H1 (cell line): ENCODE measurements around the gene ADAM22. TPM values are rescaled to one million over a fixed set of nuclear protein-coding genes. Genes with fewer than 3 reads are reported as not detected.

ENCODE experiments used
- KDM5A ChIP-seq: fragments of 200-600 bp; IDR thresholded peaks from 2 replicates; pipeline ENCODE4 v1.7.1; 2012; ENCODE audit warnings: mild to moderate bottlenecking, low read length, inconsistent platforms, mixed read lengths
- polyA plus RNA-seq, 7 experiments: library from polyadenylated mRNA; depleted of rRNA in 3 of 7; stranded (reverse) in 5 of 7; unstranded in 2 of 7; fragments of >200 nt in 5 of 7; fragments of 200-250 nt in 2 of 7; gene quantifications; 1 replicate in 5 of 7; 2 replicates in 1 of 7; 4 replicates in 1 of 7; pipeline versions ENCODE4 v1.2.1 to v1.2.3, GENCODE V29; 2011 to 2013; ENCODE audit warnings: missing spikeins in 2 of 7, mixed read lengths in 2 of 7
- total RNA-seq: library from RNA; stranded (reverse); fragmentation: NEBNext Ultra II Directional; extraction: Animal tissue kit (Norgen Biotek cat#: 25700); gene quantifications from 2 replicates; pipeline ENCODE4 v1.2.1, GENCODE V29; 2021

Gene ADAM22
- total and polyA plus RNA-seq, 2 of the 8 experiments (the other 6 are each of a cell fraction or from before 2014, with no cell fraction given) = 4.6 to 21.4 TPM

DNA sequence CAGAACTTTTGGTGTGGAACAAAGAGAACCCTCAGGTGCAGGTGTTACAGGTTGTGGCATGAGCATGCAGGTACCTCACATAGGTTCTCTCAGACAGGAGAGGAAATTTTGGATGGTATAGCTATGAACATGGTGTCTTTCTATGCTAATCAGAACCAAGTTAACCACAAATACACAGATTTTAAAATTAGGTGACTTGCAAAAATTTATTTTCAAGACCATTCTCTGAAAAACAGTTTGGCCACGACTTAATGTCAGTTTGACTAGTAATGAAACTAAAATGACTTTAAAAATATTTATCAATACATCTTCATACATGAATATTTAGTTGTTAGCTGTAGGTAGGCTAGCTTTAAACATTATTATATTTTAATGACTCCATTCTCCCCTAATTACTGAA lies 156.2 kb downstream of the ADAM22 start (continued):
- TF ChIP-seq KDM5A = no peak
- TF ChIP-seq, all 59 proteins: peak for 0
